ENCODE results near the gene HMCN2.
"Not testable (repeated sequence)": the region's sequence is repeated elsewhere in the genome, so short reads cannot be mapped to it uniquely, and the experiment has no call there.

Gene HMCN2

GRCh38 chr9:130330202-130330862, 64.8 kb downstream of the HMCN2 start:
- no peak for DNase-seq (ENCODE audit: low read depth)

- no peak for DNase-seq (ENCODE audit: low read depth)
Measured at GRCh38 chr9:130331061-130331460, 65.5 kb downstream of the HMCN2 start.

GRCh38 chr9:130331573-130331972, 66.0 kb downstream of the HMCN2 start:
- no peak for DNase-seq (ENCODE audit: low read depth)

GRCh38 chr9:130332384-130332926, 66.9 kb downstream of the HMCN2 start:
- no peak for DNase-seq (ENCODE audit: low read depth)

- no peak for DNase-seq (ENCODE audit: low read depth)
Measured at GRCh38 chr9:130333041-130333711, 67.6 kb downstream of the HMCN2 start.

- no peak for DNase-seq (ENCODE audit: low read depth)
Measured at GRCh38 chr9:130333712-130334062, 68.1 kb downstream of the HMCN2 start.

- DNase-seq (ENCODE audit: low read depth), result no peak
Measured at GRCh38 chr9:130334915-130335314, 69.4 kb downstream of the HMCN2 start.

GRCh38 chr9:130336027-130336610, 70.6 kb downstream of the HMCN2 start:
- DNase-seq (ENCODE audit: low read depth), result no peak

GRCh38 chr9:130336885-130337284, 71.3 kb downstream of the HMCN2 start:
- no peak for DNase-seq (ENCODE audit: low read depth)

- DNase-seq (ENCODE audit: low read depth), result no peak
Measured at GRCh38 chr9:130337318-130337717, 71.8 kb downstream of the HMCN2 start.

GRCh38 chr9:130337784-130338380, 72.3 kb downstream of the HMCN2 start:
- no peak for DNase-seq (ENCODE audit: low read depth)

GRCh38 chr9:130338891-130339290, 73.3 kb downstream of the HMCN2 start:
- DNase-seq (ENCODE audit: low read depth), result not testable (repeated sequence)

GRCh38 chr9:130339306-130339705, 73.7 kb downstream of the HMCN2 start:
- no peak for DNase-seq (ENCODE audit: low read depth)

GRCh38 chr9:130340011-130340410, 74.5 kb downstream of the HMCN2 start:
- DNase-seq (ENCODE audit: low read depth), result no peak

GRCh38 chr9:130340557-130340956, 75.0 kb downstream of the HMCN2 start:
- DNase-seq (ENCODE audit: low read depth), result not testable (repeated sequence)

- no peak for DNase-seq (ENCODE audit: low read depth)
Measured at GRCh38 chr9:130341128-130341527, 75.6 kb downstream of the HMCN2 start.

GRCh38 chr9:130341839-130342713, 76.5 kb downstream of the HMCN2 start:
- no peak for DNase-seq (ENCODE audit: low read depth)

- DNase-seq (ENCODE audit: low read depth), result no peak
Measured at GRCh38 chr9:130342714-130343085, 77.1 kb downstream of the HMCN2 start.

- DNase-seq (ENCODE audit: low read depth), result no peak
Measured at GRCh38 chr9:130343445-130343918, 77.9 kb downstream of the HMCN2 start.

- DNase-seq (ENCODE audit: low read depth), result no peak
Measured at GRCh38 chr9:130344366-130344765, 78.8 kb downstream of the HMCN2 start.

- DNase-seq (ENCODE audit: low read depth), result no peak
Measured at GRCh38 chr9:130345009-130345896, 79.7 kb downstream of the HMCN2 start.

All from activated T-cell treated with anti-CD3 and anti-CD28 coated beads for 1 hour (primary cell).